Thymus (tissue), 11 donors: ENCODE results near the gene RAG2. TPM values are rescaled to one million over a fixed set of nuclear protein-coding genes. Genes with fewer than 3 reads are reported as not detected.

Experiments used
- DNase-seq, 9 donors: peaks; one replicate each; pipeline ENCODE4 v3.0.0-alpha.2; 2013; ENCODE audit warnings: low spot score in 9 of 9, low read depth in 6 of 9, missing footprints in 1 of 9
- H3K27ac ChIP-seq, 2 donors: one replicate each; pipeline ENCODE4 v1.5.1; 2013; ENCODE audit warnings: control low read depth in 1 of 2, low read depth in 1 of 2, low read length in 1 of 2, mild to moderate bottlenecking in 1 of 2, moderate library complexity in 1 of 2
- H3K27me3 ChIP-seq, 2 donors: one replicate each; pipeline ENCODE4 v1.5.1; 2013; ENCODE audit warnings: low read length in 1 of 2; ENCODE audit not compliant: control insufficient read depth in 2 of 2, insufficient read depth in 1 of 2
- H3K36me3 ChIP-seq, 2 donors: one replicate each; pipeline ENCODE4 v1.5.1; 2013; ENCODE audit warnings: low read length in 1 of 2, mild to moderate bottlenecking in 1 of 2, moderate library complexity in 1 of 2; ENCODE audit not compliant: control insufficient read depth in 2 of 2, insufficient read depth in 2 of 2
- H3K4me1 ChIP-seq, 2 donors: one replicate each; pipeline ENCODE4 v1.5.1; 2013; ENCODE audit warnings: low read length in 2 of 2; ENCODE audit not compliant: control insufficient read depth in 2 of 2, insufficient read depth in 2 of 2
- H3K4me3 ChIP-seq, 2 donors: one replicate each; pipeline ENCODE4 v1.5.1; 2013; ENCODE audit warnings: low read length in 2 of 2, control low read depth in 1 of 2, mild to moderate bottlenecking in 1 of 2
- H3K9me3 ChIP-seq, 2 donors: one replicate each; pipeline ENCODE4 v1.5.1; 2013; ENCODE audit warnings: low read length in 1 of 2, mild to moderate bottlenecking in 1 of 2; ENCODE audit not compliant: control insufficient read depth in 2 of 2, insufficient read depth in 1 of 2
- WGBS: extraction: QIAGEN DNeasy Blood & Tissue Kit; methylation state at CpG from one replicate; pipeline ENCODE4 v1.1.7; 2013; 5-methylcytosine and 5-hydroxymethylcytosine counted together
- polyA plus RNA-seq: library from polyadenylated mRNA; stranded (reverse); fragments of 200-250 nt; gene quantifications from one replicate; pipeline ENCODE4 v1.2.3, GENCODE V29; 2013
- total RNA-seq: library from RNA; stranded (reverse); fragments of 120-200 nt; gene quantifications from one replicate; pipeline ENCODE4 v1.2.4, GENCODE V29; 2013
- donor health status: healthy.

Gene RAG2
- total and polyA plus RNA-seq, 2 donors = 16.5 to 195 TPM

- no peaks in the 10 kb centered on the region for H3K27me3 ChIP-seq
- no peaks in the 10 kb centered on the region for H3K4me1 ChIP-seq
- 93% methylated on average over 1 of the region's 1 CpG for WGBS
- H3K36me3 ChIP-seq = no peaks in the 10 kb centered on the region
- DNase-seq = no peak
- H3K27ac ChIP-seq = no peak overlapping the region
- no peaks in the 10 kb centered on the region for H3K9me3 ChIP-seq
- H3K4me3 ChIP-seq = no peak overlapping the region
Measured at GRCh38 chr11:36550385-36551115, 47.5 kb downstream of the RAG2 start.

Other genes with a start within 250 kb of the RAG2 start
- gene TRAF6, start 88.0 kb downstream of the RAG2 start, total RNA-seq = 11.9 TPM
- 5.0 TPM for gene TRAF6, start 88.0 kb downstream of the RAG2 start, polyA plus RNA-seq
- gene RAG1, start 30.2 kb downstream of the RAG2 start, total RNA-seq = 1,091 TPM
- 24.6 TPM for gene RAG1, start 30.2 kb downstream of the RAG2 start, polyA plus RNA-seq
- gene IFTAP, start 3.7 kb downstream of the RAG2 start, total RNA-seq = 22.5 TPM
- 31.8 TPM for gene IFTAP, start 3.7 kb downstream of the RAG2 start, polyA plus RNA-seq